GM15510 (cell line): ENCODE measurements around the gene ARPC1B.

ENCODE experiments used
- POLR2A ChIP-seq: IDR thresholded peaks from 3 replicates; pipeline ENCODE4 v1.6.1; 2011; ENCODE audit warnings: borderline replicate concordance; ENCODE audit not compliant: insufficient read length; ENCODE audit errors: extremely low read depth

Gene ARPC1B

GRCh38 chr7:99380823-99381663 lies 6.5 kb downstream of the ARPC1B start:
- peak; percentile 71 for TF ChIP-seq POLR2A

- no peak for TF ChIP-seq POLR2A
Observed at GRCh38 chr7:99381664-99382075, 7.1 kb downstream of the ARPC1B start.

GRCh38 chr7:99383203-99383602 lies 8.7 kb downstream of the ARPC1B start:
- no peak for TF ChIP-seq POLR2A

- TF ChIP-seq POLR2A, result no peak
Observed at GRCh38 chr7:99383791-99384370, 9.4 kb downstream of the ARPC1B start.

GRCh38 chr7:99384523-99384922 lies 10.0 kb downstream of the ARPC1B start:
- no peak for TF ChIP-seq POLR2A

- no peak for TF ChIP-seq POLR2A
Observed at GRCh38 chr7:99385564-99385963, 11.0 kb downstream of the ARPC1B start.

- TF ChIP-seq POLR2A, result no peak
Observed at GRCh38 chr7:99386584-99387238, 12.2 kb downstream of the ARPC1B start.

- TF ChIP-seq POLR2A, result no peak
Observed at GRCh38 chr7:99387912-99388311, 13.4 kb downstream of the ARPC1B start.

- no peak for TF ChIP-seq POLR2A
Observed at GRCh38 chr7:99389772-99390171, 15.2 kb downstream of the ARPC1B start.

- no peak for TF ChIP-seq POLR2A
Observed at GRCh38 chr7:99390941-99391602, 16.5 kb downstream of the ARPC1B start.

GRCh38 chr7:99392046-99392445 lies 17.5 kb downstream of the ARPC1B start:
- no peak for TF ChIP-seq POLR2A

GRCh38 chr7:99392659-99393354 lies 18.3 kb downstream of the ARPC1B start:
- TF ChIP-seq POLR2A, result no peak

GRCh38 chr7:99393355-99394187 lies 19.0 kb downstream of the ARPC1B start:
- peak; percentile 4 for TF ChIP-seq POLR2A

- TF ChIP-seq POLR2A, result no peak
Observed at GRCh38 chr7:99394188-99394502, 19.6 kb downstream of the ARPC1B start.

- TF ChIP-seq POLR2A, result peak; percentile 28
Observed at GRCh38 chr7:99395616-99396327, 21.2 kb downstream of the ARPC1B start.
